Nucleus accumbens (tissue), 56 donors: ENCODE measurements around the gene SLC25A44.
"Not testable (repeated sequence)": the region's sequence is repeated elsewhere in the genome, so short reads cannot be mapped to it uniquely, and the experiment has no call there.

Source experiments
- DNase-seq, 56 donors: peaks; one replicate each; lab custom pipeline; 2025; lab: John Stamatoyannopoulos, UW

Gene SLC25A44

GRCh38 chr1:156160743-156161171 is 33.1 kb upstream of the SLC25A44 start:
- peak in 46 of 56 donors; percentile 14 to 87 (median 61) for DNase-seq

GRCh38 chr1:156162430-156163037 is 31.4 kb upstream of the SLC25A44 start:
- DNase-seq, result no peak

DNA sequence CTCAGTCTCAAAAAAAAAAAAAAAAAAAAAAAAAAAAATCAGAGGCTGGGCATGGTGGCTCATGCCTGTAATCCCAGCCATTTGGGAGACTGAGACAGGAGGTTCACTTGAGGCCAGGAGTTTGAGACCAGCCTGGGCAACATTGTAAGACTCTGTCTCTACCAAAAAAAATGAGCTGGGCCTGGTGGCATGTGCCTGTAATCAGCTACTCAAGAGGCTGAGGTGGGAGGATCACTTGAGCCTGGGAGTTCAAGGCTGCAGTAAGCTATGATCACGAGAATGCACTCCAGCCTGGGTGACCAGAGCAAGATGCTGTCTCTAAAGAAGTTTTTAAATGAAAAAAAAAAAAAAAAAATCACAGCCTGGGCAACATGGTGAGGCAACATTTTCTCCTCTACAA is 30.2 kb upstream of the SLC25A44 start:
- no peak for DNase-seq

DNA sequence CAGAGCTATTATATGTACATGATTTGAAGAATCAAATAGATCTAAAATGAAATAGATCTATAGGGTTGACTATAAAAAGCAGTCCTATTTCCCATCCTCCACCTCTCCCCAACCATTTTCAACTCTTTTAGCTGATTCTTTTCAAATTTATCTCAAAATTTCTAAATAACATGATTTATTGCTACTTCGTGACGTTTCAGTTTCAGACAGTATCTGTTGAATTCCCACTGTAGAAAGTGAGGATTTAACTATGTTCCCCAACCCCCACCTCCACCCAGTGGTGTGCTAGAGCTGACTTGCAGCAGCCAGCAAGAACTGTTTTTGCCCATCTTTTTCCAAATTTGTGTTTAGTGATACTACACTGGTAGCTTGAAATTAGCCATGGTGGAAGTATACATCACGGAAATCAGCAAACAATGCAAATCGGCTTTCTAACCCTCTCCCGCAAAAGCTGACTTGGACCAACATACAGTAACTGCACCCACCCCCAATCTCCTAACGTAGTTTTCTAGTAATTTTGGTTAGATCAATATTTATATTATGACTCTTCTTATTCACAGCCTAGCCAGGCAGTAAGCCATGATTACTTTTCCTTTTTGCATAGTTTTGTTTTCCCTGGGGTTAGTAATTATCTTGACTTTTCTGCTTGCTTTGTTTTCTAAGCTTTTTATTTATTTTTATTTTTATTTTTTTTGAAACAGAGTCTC is 29.6 kb upstream of the SLC25A44 start:
- DNase-seq, result no peak

GRCh38 chr1:156165083-156165482 is 28.8 kb upstream of the SLC25A44 start:
- DNase-seq, result no peak

- DNase-seq, result no peak
Measured at GRCh38 chr1:156167536-156167935, 26.4 kb upstream of the SLC25A44 start.

DNA sequence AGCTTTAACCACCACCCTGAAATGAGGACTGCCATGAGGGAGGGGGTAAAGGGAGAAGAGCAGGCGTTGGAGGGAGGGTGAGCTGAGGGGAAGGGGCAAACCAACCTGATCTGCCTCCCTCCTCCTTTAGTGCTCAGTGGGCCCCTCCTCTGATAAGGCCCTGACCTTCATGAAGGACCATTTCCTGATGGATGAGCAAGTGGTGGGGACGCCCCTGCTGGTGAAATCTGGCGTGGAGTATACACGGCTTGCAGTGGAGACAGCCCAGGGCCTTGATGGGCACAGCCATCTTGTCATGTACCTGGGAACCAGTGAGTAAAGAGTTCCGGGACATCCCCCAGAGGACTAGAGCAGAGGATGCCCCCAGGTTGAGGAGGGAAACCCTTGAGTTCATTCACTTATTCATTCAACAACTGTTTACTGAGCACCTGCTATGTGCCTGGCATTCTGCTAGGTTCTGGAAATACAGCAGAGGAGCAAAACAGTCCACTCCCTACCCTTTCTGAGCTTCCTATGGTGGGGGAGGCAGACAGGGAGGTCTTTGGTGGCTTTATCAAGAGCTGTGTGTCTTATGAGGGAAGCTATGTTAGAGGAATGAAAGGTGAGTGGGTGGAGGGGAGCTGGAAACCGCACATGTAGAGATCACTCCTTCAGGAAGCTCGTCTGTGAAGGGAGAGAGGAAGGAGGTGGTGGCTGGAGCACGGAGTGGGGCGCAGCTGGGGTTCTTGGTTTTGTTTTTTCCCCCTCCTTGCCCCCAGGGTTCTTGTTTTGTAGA is 21.0 kb upstream of the SLC25A44 start:
- peak in 2 of 56 donors; percentile 23 to 28 for DNase-seq

DNA sequence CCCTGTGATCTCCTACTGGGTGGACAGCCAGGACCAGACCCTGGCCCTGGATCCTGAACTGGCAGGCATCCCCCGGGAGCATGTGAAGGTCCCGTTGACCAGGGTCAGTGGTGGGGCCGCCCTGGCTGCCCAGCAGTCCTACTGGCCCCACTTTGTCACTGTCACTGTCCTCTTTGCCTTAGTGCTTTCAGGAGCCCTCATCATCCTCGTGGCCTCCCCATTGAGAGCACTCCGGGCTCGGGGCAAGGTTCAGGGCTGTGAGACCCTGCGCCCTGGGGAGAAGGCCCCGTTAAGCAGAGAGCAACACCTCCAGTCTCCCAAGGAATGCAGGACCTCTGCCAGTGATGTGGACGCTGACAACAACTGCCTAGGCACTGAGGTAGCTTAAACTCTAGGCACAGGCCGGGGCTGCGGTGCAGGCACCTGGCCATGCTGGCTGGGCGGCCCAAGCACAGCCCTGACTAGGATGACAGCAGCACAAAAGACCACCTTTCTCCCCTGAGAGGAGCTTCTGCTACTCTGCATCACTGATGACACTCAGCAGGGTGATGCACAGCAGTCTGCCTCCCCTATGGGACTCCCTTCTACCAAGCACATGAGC is 17.2 kb upstream of the SLC25A44 start:
- no peak for DNase-seq

- no peak for DNase-seq
Measured at GRCh38 chr1:156177919-156178654, 15.8 kb upstream of the SLC25A44 start.

DNA sequence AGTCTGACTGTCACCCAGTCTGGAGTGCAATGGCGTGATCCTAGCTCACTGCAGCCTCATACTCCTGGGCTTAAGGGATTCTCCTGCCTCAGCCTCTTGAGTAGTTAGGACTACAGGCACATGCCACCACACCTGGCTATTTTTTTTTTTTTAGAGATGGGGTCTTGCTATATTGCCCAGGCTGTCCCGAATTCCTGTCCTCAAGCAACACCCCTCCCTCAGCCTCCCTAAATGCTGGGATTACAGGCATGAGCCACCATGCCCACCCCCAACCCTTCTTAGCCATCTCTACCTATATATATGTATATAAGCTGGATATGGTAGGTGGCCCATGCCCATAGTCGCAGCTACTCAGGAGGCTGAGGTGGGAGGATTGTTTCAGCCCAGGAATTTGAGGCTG is 13.4 kb upstream of the SLC25A44 start:
- no peak for DNase-seq

GRCh38 chr1:156181391-156181924 is 12.4 kb upstream of the SLC25A44 start:
- DNase-seq, result not testable (repeated sequence)

GRCh38 chr1:156182010-156182779 is 11.7 kb upstream of the SLC25A44 start:
- not testable (repeated sequence) for DNase-seq

DNA sequence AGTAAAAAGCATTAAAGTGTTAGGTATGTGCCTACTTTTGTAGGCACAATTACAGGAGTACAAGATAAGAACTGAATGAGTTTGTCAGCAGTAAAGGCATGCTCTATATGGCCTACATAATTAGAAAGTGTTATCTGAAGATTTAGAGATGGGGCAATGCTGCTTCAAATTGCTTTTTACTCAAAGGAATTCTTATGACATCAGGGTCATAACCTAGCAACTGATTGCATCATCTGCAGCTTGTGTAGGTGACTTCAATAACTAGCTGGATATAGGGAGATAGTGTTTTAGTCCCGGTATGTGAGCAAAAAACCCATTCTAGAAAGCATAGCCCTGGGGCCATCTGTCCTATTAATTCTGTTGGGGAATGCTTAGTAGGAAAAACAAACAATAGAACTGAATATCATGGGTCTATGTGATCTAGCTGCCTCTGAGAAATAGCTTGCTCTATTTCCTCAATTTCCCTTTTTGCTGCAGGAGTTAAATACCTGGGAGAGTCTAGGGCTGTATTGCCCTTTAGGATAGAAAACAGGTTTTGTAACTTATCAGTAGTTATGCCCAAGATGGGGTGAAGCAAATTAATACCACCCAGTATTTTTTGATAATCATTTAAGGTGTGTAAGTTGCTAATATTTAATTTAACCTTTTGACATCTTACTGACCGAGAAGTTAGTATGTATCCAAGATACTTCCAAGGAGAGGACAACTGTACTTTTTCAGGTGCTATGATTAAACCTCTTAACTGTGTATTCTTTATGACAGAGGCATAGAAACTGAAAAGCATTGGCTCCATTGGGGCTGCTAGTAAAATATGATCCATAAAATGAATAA is 7.3 kb upstream of the SLC25A44 start:
- DNase-seq, result not testable (repeated sequence)

DNA sequence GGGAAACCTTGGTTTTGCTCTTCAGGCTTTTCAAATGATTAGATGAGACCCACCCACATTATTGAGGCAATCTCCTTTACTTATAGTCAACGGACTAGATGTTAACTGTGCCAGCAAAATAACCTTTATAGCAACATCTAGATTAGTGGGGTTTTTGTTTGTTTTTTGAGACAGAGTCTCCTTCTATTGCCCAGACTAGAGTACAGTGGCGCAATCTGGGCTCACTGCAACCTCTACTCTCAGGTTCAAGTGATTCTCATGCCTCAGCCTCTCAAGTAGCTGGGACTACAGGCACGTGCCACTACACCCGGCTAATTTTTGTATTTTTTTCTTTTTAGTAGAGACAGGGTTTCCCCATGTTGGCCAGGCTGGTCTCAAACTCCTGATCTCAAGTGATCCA is 3.6 kb upstream of the SLC25A44 start:
- not testable (repeated sequence) for DNase-seq

DNA sequence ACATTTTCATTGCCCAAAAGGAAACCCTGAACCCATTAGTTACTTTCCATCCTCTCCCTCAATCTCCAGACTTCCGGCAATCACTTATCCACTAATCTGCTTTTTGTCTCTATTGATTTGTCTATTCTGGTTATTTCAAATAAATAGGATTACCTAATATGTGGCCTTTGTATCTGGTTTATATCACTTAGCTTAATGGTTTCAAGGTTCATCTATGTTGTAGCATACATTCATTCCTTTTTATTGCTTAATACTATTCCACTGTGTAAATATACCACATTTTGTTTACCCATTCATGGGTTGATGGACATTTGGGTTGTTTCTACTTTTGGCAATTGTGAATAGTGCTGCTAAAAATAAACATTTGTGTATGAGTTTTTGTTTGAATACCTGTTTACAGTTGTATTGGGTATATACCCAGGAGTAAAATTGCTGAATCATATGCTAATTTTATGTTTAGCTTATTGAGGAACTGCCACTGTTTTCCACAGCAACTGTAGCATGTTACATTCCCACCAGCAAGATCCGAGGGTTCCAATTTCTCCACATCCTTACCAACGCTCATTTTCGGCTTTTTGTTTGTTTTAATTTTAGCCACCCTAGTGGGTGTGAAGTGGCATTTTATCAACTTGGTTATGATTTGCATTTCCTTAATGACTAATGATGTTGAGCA is 2.5 kb upstream of the SLC25A44 start:
- no peak for DNase-seq

DNA sequence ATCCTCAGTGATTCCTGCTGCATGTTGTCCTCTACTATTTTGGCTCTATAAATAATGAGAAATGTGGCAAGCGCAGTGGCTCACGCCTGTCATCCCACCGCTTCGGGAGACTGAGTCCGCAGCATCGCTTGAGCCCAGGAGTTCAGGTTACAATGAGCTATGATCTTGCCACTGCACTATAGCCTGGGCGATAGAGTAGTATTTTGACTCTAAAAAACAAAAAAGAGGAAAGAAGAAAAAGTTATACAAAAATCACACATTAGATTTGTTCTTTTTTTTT is 756 bp upstream of the SLC25A44 start:
- no peak for DNase-seq

GRCh38 chr1:156194300-156194652 is 372 bp downstream of the SLC25A44 start:
- DNase-seq, result peak in 20 of 56 donors; percentile 24 to 76 (median 52)

- DNase-seq, result no peak
Measured at GRCh38 chr1:156195853-156196252, 1.9 kb downstream of the SLC25A44 start.
